Fibroblast of the aortic adventitia (primary cell): ENCODE results near the gene PCSK4. TPM values are rescaled to one million over a fixed set of nuclear protein-coding genes. Genes with fewer than 3 reads are reported as not detected.
"Not testable (repeated sequence)": the region's sequence is repeated elsewhere in the genome, so short reads cannot be mapped to it uniquely, and the experiment has no call there.

ENCODE experiments used
- DNase-seq: peaks from one replicate; pipeline ENCODE4 v3.0.0-alpha.2; 2010; ENCODE audit warnings: low read depth
- H3K4me3 ChIP-seq: 2 replicates; pipeline ENCODE4 v1.5.1; 2011; ENCODE audit warnings: low read depth, mild to moderate bottlenecking, control low read depth, low read length, moderate library complexity
- CTCF ChIP-seq: IDR thresholded peaks from 2 replicates; pipeline ENCODE4 v1.5.1; 2011; ENCODE audit warnings: mild to moderate bottlenecking, low read length, control low read depth, inconsistent platforms; ENCODE audit not compliant: insufficient read depth
- total RNA-seq: library from RNA; depleted of rRNA; stranded (reverse); fragments of >200 nt; gene quantifications from 2 replicates; pipeline ENCODE4 v1.2.3, GENCODE V29; 2012; ENCODE audit warnings: low replicate concordance

Gene PCSK4
- total RNA-seq, 1 donor, result 2.2 TPM

GRCh38 chr19:1445932-1446712, 44.0 kb downstream of the PCSK4 start:
- no peak for DNase-seq

GRCh38 chr19:1445185-1445931, 44.8 kb downstream of the PCSK4 start:
- peak; percentile 30 for DNase-seq
- H3K4me3 ChIP-seq, result peak overlapping the region; percentile 31
- peak; percentile 68 for TF ChIP-seq CTCF

More at GRCh38 chr19:1445932-1446712, 44.0 kb downstream of the PCSK4 start:
- no peak for TF ChIP-seq CTCF
- peak overlapping the region; percentile 55 for H3K4me3 ChIP-seq

DNA sequence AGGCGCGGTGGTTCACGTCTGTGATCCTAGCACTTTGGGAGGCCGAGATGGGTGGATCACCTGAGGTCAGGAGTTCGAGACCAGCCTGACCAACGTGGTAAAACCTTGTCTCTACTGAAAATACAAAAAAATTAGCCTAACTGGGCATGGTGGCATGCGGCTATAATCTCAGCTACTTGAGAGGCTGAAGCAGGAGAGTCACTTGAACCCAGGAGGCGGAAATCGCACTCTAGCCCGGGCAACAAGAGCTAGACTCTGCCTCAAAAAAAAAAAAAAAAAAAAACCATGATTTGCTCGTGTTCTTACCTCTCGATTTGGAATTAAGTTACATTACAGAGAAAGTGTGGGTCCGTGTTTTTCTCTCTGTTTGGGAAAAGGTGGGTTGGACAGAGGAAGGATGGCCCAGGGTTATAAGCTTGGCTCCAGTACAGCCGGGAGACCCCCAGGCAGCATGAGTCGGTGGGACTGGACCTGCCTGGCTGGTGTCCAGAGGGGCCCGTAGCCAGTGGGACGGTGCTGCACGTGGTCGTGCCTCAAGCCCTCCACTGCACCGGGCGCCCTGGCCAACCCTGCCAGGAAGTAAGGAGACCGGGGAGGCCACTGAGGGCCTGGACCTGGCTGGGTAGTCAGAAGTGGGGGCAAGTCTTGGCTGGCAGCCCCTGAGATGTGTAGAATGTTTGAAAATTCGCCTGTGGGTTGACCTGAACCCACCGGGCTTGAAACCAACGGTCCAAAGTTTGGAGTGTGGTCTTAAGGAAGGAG, 48.3 kb downstream of the PCSK4 start:
- no peak for TF ChIP-seq CTCF
- no peak for DNase-seq
- no peak overlapping the region for H3K4me3 ChIP-seq

DNA sequence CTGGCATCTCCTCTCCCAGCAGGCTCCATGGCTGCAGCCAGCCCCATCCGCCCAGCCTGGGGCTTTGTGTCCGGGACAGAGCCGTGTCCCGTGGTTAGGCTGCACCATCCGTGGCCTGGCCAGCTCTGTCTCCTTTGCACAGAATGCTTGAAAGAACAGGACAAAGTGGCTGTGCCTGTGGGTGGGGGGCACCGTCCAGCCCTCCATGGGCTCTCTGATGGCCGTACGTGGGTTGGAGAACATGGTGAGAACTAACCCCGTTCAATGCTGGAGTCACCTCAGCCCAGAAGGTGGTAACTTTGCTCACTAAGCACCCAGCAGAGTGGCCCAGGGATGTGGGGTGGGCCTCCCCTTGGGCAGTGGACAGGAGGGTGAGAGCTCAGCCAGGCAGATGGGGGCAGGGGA, 49.1 kb downstream of the PCSK4 start:
- TF ChIP-seq CTCF, result no peak
- H3K4me3 ChIP-seq, result no peak overlapping the region
- no peak for DNase-seq

- H3K4me3 ChIP-seq, result no peak overlapping the region
- no peak for TF ChIP-seq CTCF
- DNase-seq, result no peak
These were observed 49.7 kb downstream of the PCSK4 start for GRCh38 chr19:1440418-1440801.

- peak overlapping the region; percentile 83 for H3K4me3 ChIP-seq
- not testable (repeated sequence) for DNase-seq
These were observed 50.4 kb downstream of the PCSK4 start for GRCh38 chr19:1439525-1440417.
